ENCODE results near the gene FNDC3B.

Gene FNDC3B

GRCh38 chr3:172052405-172052804 lies 13.0 kb downstream of the FNDC3B start:
- no peak for DNase-seq (ENCODE audit: low read depth in 2 of 2, low spot score in 1 of 2)

GRCh38 chr3:172054115-172054764 lies 14.9 kb downstream of the FNDC3B start:
- DNase-seq (ENCODE audit: low read depth in 2 of 2, low spot score in 1 of 2): no peak

- DNase-seq (ENCODE audit: low read depth in 2 of 2, low spot score in 1 of 2): no peak
Measured at GRCh38 chr3:172056416-172056815, 17.0 kb downstream of the FNDC3B start.

GRCh38 chr3:172057059-172057458 lies 17.7 kb downstream of the FNDC3B start:
- DNase-seq (ENCODE audit: low read depth in 2 of 2, low spot score in 1 of 2): no peak

- DNase-seq (ENCODE audit: low read depth in 2 of 2, low spot score in 1 of 2): no peak
Measured at GRCh38 chr3:172057624-172058327, 18.4 kb downstream of the FNDC3B start.

- no peak for DNase-seq (ENCODE audit: low read depth in 2 of 2, low spot score in 1 of 2)
Measured at GRCh38 chr3:172059532-172059931, 20.2 kb downstream of the FNDC3B start.

GRCh38 chr3:172060234-172060633 lies 20.9 kb downstream of the FNDC3B start:
- no peak for DNase-seq (ENCODE audit: low read depth in 2 of 2, low spot score in 1 of 2)

GRCh38 chr3:172061724-172062184 lies 22.4 kb downstream of the FNDC3B start:
- no peak for DNase-seq (ENCODE audit: low read depth in 2 of 2, low spot score in 1 of 2)

- DNase-seq (ENCODE audit: low read depth in 2 of 2, low spot score in 1 of 2): no peak
Measured at GRCh38 chr3:172062761-172063160, 23.4 kb downstream of the FNDC3B start.

- DNase-seq (ENCODE audit: low read depth in 2 of 2, low spot score in 1 of 2): no peak
Measured at GRCh38 chr3:172063456-172064432, 24.4 kb downstream of the FNDC3B start.

GRCh38 chr3:172065527-172065926 lies 26.1 kb downstream of the FNDC3B start:
- no peak for DNase-seq (ENCODE audit: low read depth in 2 of 2, low spot score in 1 of 2)

- no peak for DNase-seq (ENCODE audit: low read depth in 2 of 2, low spot score in 1 of 2)
Measured at GRCh38 chr3:172065967-172066762, 26.8 kb downstream of the FNDC3B start.

- no peak for DNase-seq (ENCODE audit: low read depth in 2 of 2, low spot score in 1 of 2)
Measured at GRCh38 chr3:172066880-172067796, 27.8 kb downstream of the FNDC3B start.

- DNase-seq (ENCODE audit: low read depth in 2 of 2, low spot score in 1 of 2): no peak
Measured at GRCh38 chr3:172067837-172068440, 28.6 kb downstream of the FNDC3B start.

- DNase-seq (ENCODE audit: low read depth in 2 of 2, low spot score in 1 of 2): no peak
Measured at GRCh38 chr3:172068977-172069376, 29.6 kb downstream of the FNDC3B start.

- DNase-seq (ENCODE audit: low read depth in 2 of 2, low spot score in 1 of 2): no peak
Measured at GRCh38 chr3:172069478-172069877, 30.1 kb downstream of the FNDC3B start.

- DNase-seq (ENCODE audit: low read depth in 2 of 2, low spot score in 1 of 2): no peak
Measured at GRCh38 chr3:172070269-172070668, 30.9 kb downstream of the FNDC3B start.

- DNase-seq (ENCODE audit: low read depth in 2 of 2, low spot score in 1 of 2): no peak
Measured at GRCh38 chr3:172070802-172071201, 31.4 kb downstream of the FNDC3B start.

- no peak for DNase-seq (ENCODE audit: low read depth in 2 of 2, low spot score in 1 of 2)
Measured at GRCh38 chr3:172071780-172072330, 32.5 kb downstream of the FNDC3B start.

Data from stimulated activated CD8-positive, alpha-beta memory T cell treated with anti-CD3 and anti-CD28 coated beads, Interleukin-4, amount 100 ng/mL, for 4 hours (primary cell).